CD4-positive, alpha-beta T cell treated with Interferon alpha-2 for 1 hour (primary cell): ENCODE measurements around the gene MDK.
"Not testable (repeated sequence)": the region's sequence is repeated elsewhere in the genome, so short reads cannot be mapped to it uniquely, and the experiment has no call there.

ENCODE experiments used
- DNase-seq, 2 donors: peaks; one replicate each; pipeline ENCODE4 v3.0.0-alpha.2; 2020 to 2022

MDK gene

GRCh38 chr11:46369458-46370152, 11.9 kb upstream of the MDK start:
- peak; percentile 37 to 59 for DNase-seq

GRCh38 chr11:46370253-46370652, 11.2 kb upstream of the MDK start:
- DNase-seq: no peak

GRCh38 chr11:46371262-46371661, 10.2 kb upstream of the MDK start:
- not testable (repeated sequence) for DNase-seq

- DNase-seq: no peak
These were observed 9.4 kb upstream of the MDK start for GRCh38 chr11:46372086-46372485.

- DNase-seq: not testable (repeated sequence)
These were observed 9.0 kb upstream of the MDK start for GRCh38 chr11:46372501-46372900.

GRCh38 chr11:46373787-46374740, 7.4 kb upstream of the MDK start:
- no peak for DNase-seq

- DNase-seq: no peak
These were observed 6.7 kb upstream of the MDK start for GRCh38 chr11:46374815-46375214.

GRCh38 chr11:46375392-46376101, 5.9 kb upstream of the MDK start:
- no peak for DNase-seq

- DNase-seq: no peak
These were observed 5.0 kb upstream of the MDK start for GRCh38 chr11:46376258-46377050.

- DNase-seq: no peak
These were observed 4.2 kb upstream of the MDK start for GRCh38 chr11:46377290-46377689.

- no peak for DNase-seq
These were observed 3.6 kb upstream of the MDK start for GRCh38 chr11:46377831-46378230.

GRCh38 chr11:46378296-46378695, 3.2 kb upstream of the MDK start:
- no peak for DNase-seq

- no peak for DNase-seq
These were observed 2.5 kb upstream of the MDK start for GRCh38 chr11:46378811-46379481.

- DNase-seq: not testable (repeated sequence)
These were observed 1.8 kb upstream of the MDK start for GRCh38 chr11:46379482-46380293.

- DNase-seq: peak; percentile 43 to 71
These were observed 975 bp upstream of the MDK start for GRCh38 chr11:46380340-46381047.

GRCh38 chr11:46381819-46382645, 563 bp downstream of the MDK start:
- no peak for DNase-seq

GRCh38 chr11:46382646-46383403, 1.4 kb downstream of the MDK start:
- DNase-seq: no peak

- DNase-seq: no peak
These were observed 1.9 kb downstream of the MDK start for GRCh38 chr11:46383404-46383758.
